K562 (cell line): ENCODE results near the gene CREB3L1. TPM values are rescaled to one million over a fixed set of nuclear protein-coding genes. Genes with fewer than 3 reads are reported as not detected.

ENCODE experiments used
- C11orf30 ChIP-seq: fragments of 450-650 bp; IDR thresholded peaks from 2 replicates; pipeline ENCODE4 v1.6.1; 2016; ENCODE audit warnings: low read depth, mild to moderate bottlenecking
- CEBPB ChIP-seq: fragments of 450-650 bp; IDR thresholded peaks from 2 replicates; pipeline ENCODE4 v1.6.1; 2016; ENCODE audit warnings: missing genetic modification characterization, missing compliant biosample characterization
- ELF4 ChIP-seq: fragments of 450-650 bp; formaldehyde crosslinking; IDR thresholded peaks from 2 replicates; pipeline ENCODE4 v1.4.0; 2022; ENCODE audit warnings: missing genetic modification characterization
- HEY1 ChIP-seq: fragments of 250-450 bp; sonication (Bioruptor Pico); IDR thresholded peaks from 2 replicates; pipeline ENCODE4 v1.5.0; 2020; ENCODE audit warnings: mild to moderate bottlenecking, moderate library complexity, borderline replicate concordance
- KDM5B ChIP-seq: fragments of 200-600 bp; sonication (generic); IDR thresholded peaks from 2 replicates; pipeline ENCODE4 v1.6.1; 2012; ENCODE audit warnings: low read depth, mild to moderate bottlenecking, moderate library complexity, low read length, control low read depth, inconsistent platforms; ENCODE audit not compliant: insufficient replicate concordance
- KLF16 ChIP-seq: IDR thresholded peaks from 2 replicates; pipeline ENCODE4 v1.6.1; 2016; ENCODE audit warnings: antibody characterized with exemption
- MYBL2 ChIP-seq, 2 experiments: fragments of 450-650 bp in 1 of 2; sonication (generic) in 1 of 2; formaldehyde crosslinking in 1 of 2; IDR thresholded peaks; 2 replicates each; pipeline versions ENCODE4 v1.6.1 to v1.8.1; 2017 to 2022; ENCODE audit warnings: borderline replicate concordance in 1 of 2, inconsistent platforms in 1 of 2, low read depth in 1 of 2, mild to moderate bottlenecking in 1 of 2, missing genetic modification reagents in 1 of 2, moderate library complexity in 1 of 2
- MYC ChIP-seq, 2 experiments: fragments of 250-450 bp in 1 of 2; sonication (Bioruptor Pico) in 1 of 2; IDR thresholded peaks; 2 replicates each; pipeline versions ENCODE4 v1.5.1 to v1.6.1; 2012 to 2021; ENCODE audit warnings: low read depth in 2 of 2, borderline replicate concordance in 1 of 2, improper control_type of control experiment in 1 of 2, low read length in 1 of 2, mild to moderate bottlenecking in 1 of 2, moderate library complexity in 1 of 2
- PHTF2 ChIP-seq: fragments of 250-450 bp; sonication (Bioruptor Pico); IDR thresholded peaks from 2 replicates; pipeline ENCODE4 v1.5.0; 2021; ENCODE audit warnings: mild to moderate bottlenecking
- RFX5 ChIP-seq: IDR thresholded peaks from 2 replicates; pipeline ENCODE4 v1.6.1; 2011; ENCODE audit warnings: low read depth, mild to moderate bottlenecking, improper control_type of control experiment, low read length
- ZNF134 ChIP-seq: fragments of 250-450 bp; sonication (Bioruptor Pico); conservative IDR thresholded peaks from 2 replicates; pipeline ENCODE4 v1.4.0; 2020
- ZNF146 ChIP-seq: IDR thresholded peaks from one replicate; pipeline ENCODE4 v1.6.1; 2018; ENCODE audit warnings: missing compliant biosample characterization; ENCODE audit not compliant: unreplicated experiment
- ZNF76 ChIP-seq: fragments of 250-450 bp; sonication (Bioruptor Pico); IDR thresholded peaks from 2 replicates; pipeline ENCODE4 v1.4.0; 2020; ENCODE audit warnings: mild to moderate bottlenecking, moderate library complexity, borderline replicate concordance
- polyA plus RNA-seq, 8 experiments: library from polyadenylated mRNA; depleted of rRNA in 4 of 8; stranded (reverse) in 5 of 8; unstranded in 3 of 8; fragments of >200 nt; fragmentation: Nextera tagmentation in 2 of 8; fragmentation: Illumina TruSeq in 1 of 8; extraction: Ambion mirVana in 2 of 8; extraction: Trizol in 1 of 8; gene quantifications; 2 replicates each; pipeline versions ENCODE4 v1.2.1 to v1.2.3, GENCODE V29; 2011 to 2014; ENCODE audit warnings: inconsistent platforms in 1 of 8, missing spikeins in 1 of 8
- total RNA-seq, 7 experiments: library from RNA; depleted of rRNA in 6 of 7; stranded (reverse); fragments of >200 nt in 6 of 7; fragmentation: Illumina TruSeq in 2 of 7; extraction: Trizol in 2 of 7; gene quantifications; 2 replicates each; pipeline versions ENCODE4 v1.2.1 to v1.2.3, GENCODE V29; 2011 to 2021; ENCODE audit warnings: low replicate concordance in 1 of 7
- TF ChIP-seq, protein P1 (sequence below): sonication (generic); formaldehyde crosslinking; IDR thresholded peaks from 2 replicates; pipeline ENCODE4 v1.8.1; 2022; ENCODE audit warnings: missing genetic modification reagents
- TF ChIP-seq, protein P2 (sequence below): fragments of 450-650 bp; IDR thresholded peaks from 2 replicates; pipeline ENCODE4 v1.6.1; 2017; ENCODE audit warnings: antibody characterized with exemption
- TF ChIP-seq, protein P3 (sequence below): fragments of 150-350 bp; conservative IDR thresholded peaks from 2 replicates; pipeline ENCODE4 v1.6.1; 2014; ENCODE audit warnings: low read length
- TF ChIP-seq, protein P4 (sequence below): fragments of 250-450 bp; sonication (Bioruptor Pico); IDR thresholded peaks from 2 replicates; pipeline ENCODE4 v1.8.0; 2022; ENCODE audit warnings: inconsistent platforms, mild to moderate bottlenecking, moderate library complexity, borderline replicate concordance

CREB3L1 gene
- total and polyA plus RNA-seq, 9 of the 15 experiments (the other 6 are each of a cell fraction or from before 2014, with no cell fraction given), result 1.2 to 27.6 (median 3.7) TPM

DNA sequence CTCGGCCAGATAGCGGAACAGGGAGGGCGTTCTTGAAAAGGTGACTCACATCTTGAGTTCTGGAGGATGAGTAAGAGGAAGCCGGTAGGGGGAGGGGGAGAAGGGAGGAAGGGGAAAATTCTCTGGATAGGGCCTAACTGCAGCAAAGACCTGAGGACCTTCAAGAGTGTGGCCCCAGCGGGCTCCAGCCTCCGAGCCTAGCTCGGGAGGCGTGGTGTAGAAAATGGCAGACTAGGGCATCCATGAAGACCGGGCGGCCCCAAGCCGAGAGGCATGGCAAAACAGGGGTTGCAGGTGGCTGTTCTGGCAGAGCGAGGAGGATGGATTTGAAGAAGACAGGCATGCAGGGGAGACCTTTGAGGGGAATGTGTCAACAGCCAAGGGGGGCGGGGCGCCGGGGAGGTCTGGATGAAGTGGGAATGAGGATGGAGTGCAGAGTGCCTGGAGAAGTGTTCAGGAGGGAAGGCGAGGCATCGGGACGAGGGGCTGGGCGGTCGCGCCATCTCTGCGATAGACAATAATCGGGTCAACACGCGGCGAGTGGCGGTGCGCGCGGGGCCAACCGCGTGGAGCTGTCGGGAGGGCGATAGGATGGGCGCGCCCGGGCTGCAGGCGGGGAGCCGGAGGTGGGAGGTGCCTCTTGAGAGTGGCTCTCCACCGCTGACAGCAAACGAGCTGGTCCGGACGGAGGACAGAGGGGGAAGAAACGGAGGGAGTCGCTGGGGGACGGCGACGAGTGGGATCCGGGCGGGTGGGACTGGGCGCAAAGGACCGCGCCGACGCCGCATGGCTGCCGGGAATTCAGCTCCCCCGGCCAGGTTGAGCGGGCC lies 40.0 kb upstream of the CREB3L1 start (continued):
- TF ChIP-seq, protein P1, sequence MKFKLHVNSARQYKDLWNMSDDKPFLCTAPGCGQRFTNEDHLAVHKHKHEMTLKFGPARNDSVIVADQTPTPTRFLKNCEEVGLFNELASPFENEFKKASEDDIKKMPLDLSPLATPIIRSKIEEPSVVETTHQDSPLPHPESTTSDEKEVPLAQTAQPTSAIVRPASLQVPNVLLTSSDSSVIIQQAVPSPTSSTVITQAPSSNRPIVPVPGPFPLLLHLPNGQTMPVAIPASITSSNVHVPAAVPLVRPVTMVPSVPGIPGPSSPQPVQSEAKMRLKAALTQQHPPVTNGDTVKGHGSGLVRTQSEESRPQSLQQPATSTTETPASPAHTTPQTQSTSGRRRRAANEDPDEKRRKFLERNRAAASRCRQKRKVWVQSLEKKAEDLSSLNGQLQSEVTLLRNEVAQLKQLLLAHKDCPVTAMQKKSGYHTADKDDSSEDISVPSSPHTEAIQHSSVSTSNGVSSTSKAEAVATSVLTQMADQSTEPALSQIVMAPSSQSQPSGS (CRISPR knock-in tag), result no peak
- no peak for TF ChIP-seq KLF16
- peak; percentile 60 for TF ChIP-seq KDM5B
- no peak for TF ChIP-seq PHTF2 (CRISPR knock-in tag)
- TF ChIP-seq, protein P2, sequence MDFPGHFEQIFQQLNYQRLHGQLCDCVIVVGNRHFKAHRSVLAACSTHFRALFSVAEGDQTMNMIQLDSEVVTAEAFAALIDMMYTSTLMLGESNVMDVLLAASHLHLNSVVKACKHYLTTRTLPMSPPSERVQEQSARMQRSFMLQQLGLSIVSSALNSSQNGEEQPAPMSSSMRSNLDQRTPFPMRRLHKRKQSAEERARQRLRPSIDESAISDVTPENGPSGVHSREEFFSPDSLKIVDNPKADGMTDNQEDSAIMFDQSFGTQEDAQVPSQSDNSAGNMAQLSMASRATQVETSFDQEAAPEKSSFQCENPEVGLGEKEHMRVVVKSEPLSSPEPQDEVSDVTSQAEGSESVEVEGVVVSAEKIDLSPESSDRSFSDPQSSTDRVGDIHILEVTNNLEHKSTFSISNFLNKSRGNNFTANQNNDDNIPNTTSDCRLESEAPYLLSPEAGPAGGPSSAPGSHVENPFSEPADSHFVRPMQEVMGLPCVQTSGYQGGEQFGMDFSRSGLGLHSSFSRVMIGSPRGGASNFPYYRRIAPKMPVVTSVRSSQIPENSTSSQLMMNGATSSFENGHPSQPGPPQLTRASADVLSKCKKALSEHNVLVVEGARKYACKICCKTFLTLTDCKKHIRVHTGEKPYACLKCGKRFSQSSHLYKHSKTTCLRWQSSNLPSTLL, result no peak; the same call in 1 of the 2 replicates
- TF ChIP-seq ZNF134, result no peak
- TF ChIP-seq ELF4, result 0 out of 2 replicates have a peak, but pooled peaks have one; percentile 4
- no peak for TF ChIP-seq ZNF76 (CRISPR knock-in tag)
- no peak for TF ChIP-seq HEY1 (CRISPR knock-in tag)
- peak; percentile 94 for TF ChIP-seq MYC (IDR thresholded peaks at IDR 0.05; ENCODE audit: low read depth, low read length)
- TF ChIP-seq MYC (CRISPR knock-in tag; IDR thresholded peaks at IDR 0.05; ENCODE audit: borderline replicate concordance, low read depth), result peak; percentile 94
- TF ChIP-seq C11orf30, result peak; percentile 71
- TF ChIP-seq, protein P3, sequence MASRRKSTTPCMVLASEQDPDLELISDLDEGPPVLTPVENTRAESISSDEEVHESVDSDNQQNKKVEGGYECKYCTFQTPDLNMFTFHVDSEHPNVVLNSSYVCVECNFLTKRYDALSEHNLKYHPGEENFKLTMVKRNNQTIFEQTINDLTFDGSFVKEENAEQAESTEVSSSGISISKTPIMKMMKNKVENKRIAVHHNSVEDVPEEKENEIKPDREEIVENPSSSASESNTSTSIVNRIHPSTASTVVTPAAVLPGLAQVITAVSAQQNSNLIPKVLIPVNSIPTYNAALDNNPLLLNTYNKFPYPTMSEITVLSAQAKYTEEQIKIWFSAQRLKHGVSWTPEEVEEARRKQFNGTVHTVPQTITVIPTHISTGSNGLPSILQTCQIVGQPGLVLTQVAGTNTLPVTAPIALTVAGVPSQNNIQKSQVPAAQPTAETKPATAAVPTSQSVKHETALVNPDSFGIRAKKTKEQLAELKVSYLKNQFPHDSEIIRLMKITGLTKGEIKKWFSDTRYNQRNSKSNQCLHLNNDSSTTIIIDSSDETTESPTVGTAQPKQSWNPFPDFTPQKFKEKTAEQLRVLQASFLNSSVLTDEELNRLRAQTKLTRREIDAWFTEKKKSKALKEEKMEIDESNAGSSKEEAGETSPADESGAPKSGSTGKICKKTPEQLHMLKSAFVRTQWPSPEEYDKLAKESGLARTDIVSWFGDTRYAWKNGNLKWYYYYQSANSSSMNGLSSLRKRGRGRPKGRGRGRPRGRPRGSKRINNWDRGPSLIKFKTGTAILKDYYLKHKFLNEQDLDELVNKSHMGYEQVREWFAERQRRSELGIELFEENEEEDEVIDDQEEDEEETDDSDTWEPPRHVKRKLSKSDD, result no peak
- no peak for TF ChIP-seq CEBPB
- TF ChIP-seq MYBL2 (IDR thresholded peaks at IDR 0.05; ENCODE audit: low read depth), result no peak
- no peak for TF ChIP-seq MYBL2 (CRISPR knock-in tag; IDR thresholded peaks at IDR 0.05; ENCODE audit: borderline replicate concordance)
- TF ChIP-seq RFX5, result no peak
- TF ChIP-seq ZNF146 (CRISPR knock-in tag), result no peak
- TF ChIP-seq, protein P4, sequence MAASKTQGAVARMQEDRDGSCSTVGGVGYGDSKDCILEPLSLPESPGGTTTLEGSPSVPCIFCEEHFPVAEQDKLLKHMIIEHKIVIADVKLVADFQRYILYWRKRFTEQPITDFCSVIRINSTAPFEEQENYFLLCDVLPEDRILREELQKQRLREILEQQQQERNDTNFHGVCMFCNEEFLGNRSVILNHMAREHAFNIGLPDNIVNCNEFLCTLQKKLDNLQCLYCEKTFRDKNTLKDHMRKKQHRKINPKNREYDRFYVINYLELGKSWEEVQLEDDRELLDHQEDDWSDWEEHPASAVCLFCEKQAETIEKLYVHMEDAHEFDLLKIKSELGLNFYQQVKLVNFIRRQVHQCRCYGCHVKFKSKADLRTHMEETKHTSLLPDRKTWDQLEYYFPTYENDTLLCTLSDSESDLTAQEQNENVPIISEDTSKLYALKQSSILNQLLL, result no peak
